Right lobe of liver (tissue), 6 donors: Measurements from ENCODE around the gene MIOS. TPM values are rescaled to one million over a fixed set of nuclear protein-coding genes. Genes with fewer than 3 reads are reported as not detected.

Experiments used
- ATAC-seq, 4 donors: fragments of 200-7000 bp; cut with Tn5 transposase; one replicate each; pipeline ENCODE4 v1.9.1; 2020; ENCODE audit warnings: mild to moderate bottlenecking in 4 of 4, moderate library complexity in 4 of 4
- DNase-seq, 3 donors: peaks; one replicate each; pipeline ENCODE4 v3.0.0-alpha.2; 2020
- H3K27ac ChIP-seq, 3 donors: fragments of 200-600 bp; one replicate each; pipeline ENCODE4 v1.8.0; 2022
- H3K27me3 ChIP-seq, 2 donors: fragments of 200-600 bp; one replicate each; pipeline ENCODE4 v1.8.0; 2022
- H3K36me3 ChIP-seq, 4 donors: fragments of 200-600 bp; sonication (generic) in 1 of 4; one replicate each; pipeline versions ENCODE4 v1.5.1 to v1.8.0; 2017 to 2022; ENCODE audit warnings: control low read depth in 1 of 4
- H3K4me1 ChIP-seq, 4 donors: fragments of 200-600 bp; sonication (generic) in 1 of 4; one replicate each; pipeline versions ENCODE4 v1.5.1 to v1.8.0; 2017 to 2022; ENCODE audit warnings: control low read depth in 1 of 4
- H3K4me3 ChIP-seq, 3 donors: fragments of 200-600 bp; one replicate each; pipeline ENCODE4 v1.8.0; 2022
- H3K9me3 ChIP-seq, 4 donors: fragments of 200-600 bp; sonication (generic) in 1 of 4; one replicate each; pipeline versions ENCODE4 v1.5.1 to v1.8.0; 2017 to 2022; ENCODE audit warnings: control low read depth in 1 of 4
- CTCF ChIP-seq, 4 donors: fragments of 200-600 bp in 3 of 4; fragments of 450-650 bp in 1 of 4; IDR thresholded peaks; one replicate each; pipeline versions ENCODE4 v1.5.1 to v1.8.0; 2016 to 2022; ENCODE audit warnings: antibody characterized with exemption in 4 of 4, mild to moderate bottlenecking in 2 of 4
- POLR2A ChIP-seq: fragments of 450-650 bp; IDR thresholded peaks from one replicate; pipeline ENCODE4 v1.6.1; 2017; ENCODE audit warnings: antibody characterized with exemption, mild to moderate bottlenecking
- WGBS: methylation state at CpG from one replicate; pipeline ENCODE4 v1.1.6; 2018; ENCODE audit warnings: low coverage, low lambda C conversion rate; ENCODE audit not compliant: insufficient coverage; ENCODE audit errors: missing lambda C conversion rate; 5-methylcytosine and 5-hydroxymethylcytosine counted together
- intact Hi-C, 2 donors: fragments of 100-400 bp; cut with DNase I; formaldehyde crosslinking; loops; one replicate each; pipeline versions ENCODE4 v1.11.2 to v1.14.1; 2022
- total RNA-seq, 6 experiments: library from RNA; depleted of rRNA in 2 of 6; stranded (reverse); fragments of >200 nt in 2 of 6; fragmentation: NEBNext Ultra II Directional in 3 of 6; extraction: Animal tissue kit (Norgen Biotek cat#: 25700) in 3 of 6; gene quantifications; one replicate each; pipeline versions ENCODE4 v1.1.0 to v1.2.4, GENCODE V29; 2016 to 2023
- donor health status: DM: no; HTN: yes; CAD: no.
- donor health status: DM: no; HTN: no; CAD: no.
- donor health status: DM: no; HTN: no; CAD: no.
- donor health status: DM: no; HTN: yes; CAD: no.
- donor health status: DM: no; HTN: yes; CAD: no.

MIOS gene
- total RNA-seq, 6 experiments from 2014 or later = 14.1 to 21.3 (median 18.6) TPM

- no peak for TF ChIP-seq POLR2A
- TF ChIP-seq CTCF (IDR thresholded peaks at IDR 0.05) = no peak
- H3K27me3 ChIP-seq = no peaks in the 10 kb centered on the region
- H3K9me3 ChIP-seq = no peaks in the 10 kb centered on the region
- WGBS = 84% methylated on average over 3 of the region's 3 CpGs
- no peak overlapping the region for H3K27ac ChIP-seq
- no peak overlapping the region for H3K4me3 ChIP-seq
- no peak for DNase-seq
- no peaks in the 10 kb centered on the region for H3K36me3 ChIP-seq
- peak; percentile 30 to 62 (median 46) for ATAC-seq
- intact Hi-C loops = no loop called here
- peaks cover 0 to 23% (median 3%) of the 10 kb centered on the region in 4 donors for H3K4me1 ChIP-seq
Observed at GRCh38 chr7:7548407-7548806, 18.3 kb upstream of the MIOS start.

DNA sequence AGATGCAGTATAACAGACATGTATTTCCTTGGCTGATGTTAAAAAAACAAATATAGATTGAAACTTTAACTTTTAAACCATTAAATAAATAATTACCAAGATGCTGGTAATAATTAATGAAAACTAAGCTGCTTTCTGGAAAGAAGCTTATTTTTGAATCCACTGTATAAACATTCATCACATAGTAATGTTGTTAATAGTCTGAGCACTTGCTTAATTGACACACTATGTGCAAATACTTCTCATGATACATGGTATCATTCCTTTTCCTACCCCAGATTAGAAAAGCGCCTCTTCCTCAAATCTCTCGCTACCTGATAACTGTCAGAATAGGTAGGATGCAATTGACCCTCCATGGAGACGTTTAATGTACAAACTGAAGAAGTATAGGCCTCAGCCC, 16.0 kb upstream of the MIOS start:
- intact Hi-C loops = no loop called here
- no peaks in the 10 kb centered on the region for H3K9me3 ChIP-seq
- TF ChIP-seq POLR2A (no peak), CTCF (IDR thresholded peaks at IDR 0.05) (no peak)
- peaks cover 0 to 37% (median 3%) of the 10 kb centered on the region in 4 donors for H3K4me1 ChIP-seq
- H3K27me3 ChIP-seq = no peaks in the 10 kb centered on the region
- no peak overlapping the region for H3K4me3 ChIP-seq
- DNase-seq (no peak), ATAC-seq (peak in 3 of 4 donors; percentile 24 to 75 (median 69))
- H3K36me3 ChIP-seq = no peaks in the 10 kb centered on the region
- WGBS = 83% methylated on average over 3 of the region's 3 CpGs
- no peak overlapping the region for H3K27ac ChIP-seq

- no peak overlapping the region for H3K4me3 ChIP-seq
- peaks cover 0 to 37% (median 3%) of the 10 kb centered on the region in 4 donors for H3K4me1 ChIP-seq
- 63% methylated on average over 2 of the region's 2 CpGs for WGBS
- no peak overlapping the region for H3K27ac ChIP-seq
- H3K9me3 ChIP-seq = no peaks in the 10 kb centered on the region
- no peaks in the 10 kb centered on the region for H3K27me3 ChIP-seq
- ATAC-seq (no peak), DNase-seq (no peak)
- TF ChIP-seq CTCF (IDR thresholded peaks at IDR 0.05) (no peak), POLR2A (no peak)
- no peaks in the 10 kb centered on the region for H3K36me3 ChIP-seq
- intact Hi-C loops = no loop called here
Observed at GRCh38 chr7:7552199-7552598, 14.5 kb upstream of the MIOS start.

DNA sequence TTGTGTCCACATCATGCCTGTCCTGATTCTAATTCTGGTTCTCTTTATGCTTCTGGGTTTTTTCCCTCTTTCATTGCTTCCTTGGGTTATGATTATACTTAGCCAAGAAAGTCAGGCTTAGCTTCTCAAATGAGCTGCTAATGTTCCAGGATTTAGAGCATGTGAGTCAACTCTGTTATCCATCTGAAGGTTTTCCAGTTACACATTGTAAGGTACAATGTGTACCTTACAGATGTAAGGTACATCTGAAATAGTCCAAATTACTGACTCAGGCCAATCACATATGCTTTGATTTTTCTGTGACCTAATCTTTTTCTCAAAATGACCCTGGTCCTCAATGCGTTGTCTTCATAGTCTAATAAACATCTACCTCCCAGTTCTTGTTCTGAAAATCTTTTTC, 13.3 kb upstream of the MIOS start:
- WGBS = 93% methylated on average over 1 of the region's 1 CpG
- Histone ChIP-seq H3K9me3 (no peaks in the 10 kb centered on the region), H3K27me3 (no peaks in the 10 kb centered on the region), H3K4me1 (peaks cover 0 to 35% (median 3%) of the 10 kb centered on the region in 4 donors), H3K4me3 (no peak overlapping the region), H3K27ac (no peak overlapping the region), H3K36me3 (no peaks in the 10 kb centered on the region)
- DNase-seq (no peak), ATAC-seq (no peak)
- intact Hi-C loops = no loop called here
- no peak for TF ChIP-seq POLR2A
- no peak for TF ChIP-seq CTCF (IDR thresholded peaks at IDR 0.05)

- H3K27ac ChIP-seq = no peak overlapping the region
- H3K9me3 ChIP-seq = no peaks in the 10 kb centered on the region
- H3K4me3 ChIP-seq = no peak overlapping the region
- DNase-seq = no peak
- peaks cover 0 to 31% (median 3%) of the 10 kb centered on the region in 4 donors for H3K4me1 ChIP-seq
- no peaks in the 10 kb centered on the region for H3K27me3 ChIP-seq
- intact Hi-C loops = no loop called here
- ATAC-seq = no peak
- TF ChIP-seq CTCF (IDR thresholded peaks at IDR 0.05) (no peak), POLR2A (no peak)
- no peaks in the 10 kb centered on the region for H3K36me3 ChIP-seq
- WGBS = 79% methylated on average over 5 of the region's 5 CpGs
Observed at GRCh38 chr7:7554021-7554432, 12.7 kb upstream of the MIOS start.
